HL-60/S4 (cell line): ENCODE measurements around the gene NR1H2.
"Not testable (repeated sequence)": the region's sequence is repeated elsewhere in the genome, so short reads cannot be mapped to it uniquely, and the experiment has no call there.

Source experiments
- in situ Hi-C: fragments of 300-500 bp; cut with MboI; formaldehyde crosslinking; loops from 2 replicates; pipeline ENCODE4 v1.14.3; 2022; ENCODE audit warnings: low sequenced_read_pairs

Gene NR1H2

GRCh38 chr19:50344661-50345318 is 31.5 kb upstream of the NR1H2 start:
- in situ Hi-C loops: no loop called here

- in situ Hi-C loops: not testable (repeated sequence)
Measured at GRCh38 chr19:50347089-50347581, 29.1 kb upstream of the NR1H2 start.

- in situ Hi-C loops: loop anchor here (10.0 kb wide), 1 partner anchor 435 kb away; no protein-coding TSS in a partner anchor
Measured at GRCh38 chr19:50349277-50350057, 26.8 kb upstream of the NR1H2 start.

- in situ Hi-C loops: loop anchor here (10.0 kb wide), 1 partner anchor 433 kb away; no protein-coding TSS in a partner anchor
Measured at GRCh38 chr19:50352242-50352641, 24.0 kb upstream of the NR1H2 start.

GRCh38 chr19:50353487-50353880 is 22.8 kb upstream of the NR1H2 start:
- in situ Hi-C loops: loop anchor here (10.0 kb wide), 1 partner anchor 431 kb away; no protein-coding TSS in a partner anchor

GRCh38 chr19:50356691-50357177 is 19.5 kb upstream of the NR1H2 start:
- in situ Hi-C loops: loop anchor here (10.0 kb wide), 1 partner anchor 428 kb away; no protein-coding TSS in a partner anchor

GRCh38 chr19:50357178-50358100 is 18.8 kb upstream of the NR1H2 start:
- in situ Hi-C loops: loop anchor here (10.0 kb wide), 1 partner anchor 427 kb away; no protein-coding TSS in a partner anchor

- in situ Hi-C loops: loop anchor here (10.0 kb wide), 1 partner anchor 426 kb away; no protein-coding TSS in a partner anchor
Measured at GRCh38 chr19:50358483-50359327, 17.6 kb upstream of the NR1H2 start.

GRCh38 chr19:50359328-50359818 is 16.9 kb upstream of the NR1H2 start:
- in situ Hi-C loops: loop anchor here (10.0 kb wide), 1 partner anchor 425 kb away; no protein-coding TSS in a partner anchor

GRCh38 chr19:50361290-50362029 is 14.8 kb upstream of the NR1H2 start:
- in situ Hi-C loops: no loop called here

- in situ Hi-C loops: no loop called here
Measured at GRCh38 chr19:50362030-50362412, 14.2 kb upstream of the NR1H2 start.

GRCh38 chr19:50362656-50363424 is 13.4 kb upstream of the NR1H2 start:
- in situ Hi-C loops: no loop called here

- in situ Hi-C loops: loop anchor here (5.0 kb wide), 1 partner anchor 97 kb away; no protein-coding TSS in a partner anchor
Measured at GRCh38 chr19:50365434-50366306, 10.6 kb upstream of the NR1H2 start, which contains the start of gene NAPSA. Gene NAPSA (minus strand): TSS chr19:50365639. CDS start chr19:50365621, 18 bp downstream.

- in situ Hi-C loops: loop anchor here (5.0 kb wide), 1 partner anchor 93 kb away; no protein-coding TSS in a partner anchor
Measured at GRCh38 chr19:50368649-50369570, 7.3 kb upstream of the NR1H2 start.

- in situ Hi-C loops: no loop called here
Measured at GRCh38 chr19:50371914-50372475, 4.3 kb upstream of the NR1H2 start.
